Tibial nerve (tissue), 4 donors: ENCODE data around the gene CSF1R. TPM values are rescaled to one million over a fixed set of nuclear protein-coding genes. Genes with fewer than 3 reads are reported as not detected.

Source experiments
- DNase-seq, 2 donors: peaks; one replicate each; pipeline ENCODE4 v3.0.0-alpha.2; 2019; ENCODE audit warnings: low spot score in 2 of 2
- H3K27ac ChIP-seq, 4 donors: fragments of 200-600 bp; sonication (generic) in 3 of 4; one replicate each; pipeline ENCODE4 v1.5.1; 2017 to 2019; ENCODE audit warnings: mild to moderate bottlenecking in 1 of 4
- H3K27me3 ChIP-seq, 2 donors: fragments of 200-600 bp; sonication (generic) in 1 of 2; one replicate each; pipeline versions ENCODE4 v1.5.1 to v1.6.0; 2017 to 2019
- H3K36me3 ChIP-seq, 3 donors: fragments of 200-600 bp; sonication (generic); one replicate each; pipeline ENCODE4 v1.5.1; 2018 to 2019
- H3K4me1 ChIP-seq, 4 donors: fragments of 200-600 bp; sonication (generic) in 3 of 4; one replicate each; pipeline ENCODE4 v1.5.1; 2017 to 2019
- H3K4me3 ChIP-seq, 4 donors: fragments of 200-600 bp; sonication (generic) in 3 of 4; one replicate each; pipeline ENCODE4 v1.5.1; 2017 to 2019; ENCODE audit warnings: mild to moderate bottlenecking in 1 of 4, moderate library complexity in 1 of 4
- H3K9me3 ChIP-seq, 4 donors: fragments of 200-600 bp; sonication (generic) in 3 of 4; one replicate each; pipeline ENCODE4 v1.5.1; 2017 to 2019
- CTCF ChIP-seq, 5 experiments: fragments of 200-600 bp in 3 of 5; fragments of 450-650 bp in 2 of 5; sonication (generic) in 3 of 5; IDR thresholded peaks; one replicate each; pipeline ENCODE4 v1.5.1; 2016 to 2019; ENCODE audit warnings: antibody characterized with exemption in 5 of 5, mild to moderate bottlenecking in 3 of 5, moderate library complexity in 2 of 5
- EP300 ChIP-seq, 2 donors: sonication (generic); formaldehyde crosslinking; IDR thresholded peaks; one replicate each; pipeline ENCODE4 v1.6.1; 2017; ENCODE audit warnings: antibody characterized with exemption in 2 of 2, mild to moderate bottlenecking in 1 of 2
- POLR2A ChIP-seq, 2 donors: fragments of 450-650 bp; IDR thresholded peaks; one replicate each; pipeline ENCODE4 v1.6.1; 2017; ENCODE audit warnings: antibody characterized with exemption in 2 of 2, mild to moderate bottlenecking in 2 of 2, moderate library complexity in 2 of 2
- WGBS, 2 donors: methylation state at CpG; one replicate each; pipeline ENCODE4 v1.1.5; 2018; 5-methylcytosine and 5-hydroxymethylcytosine counted together
- total RNA-seq, 4 donors: library from RNA; depleted of rRNA; stranded (reverse); fragments of >200 nt; gene quantifications; one replicate each; pipeline ENCODE4 v1.1.0, GENCODE V29; 2016

CSF1R gene
- total RNA-seq, 4 donors from 2014 or later: 35.4 to 57.9 (median 45.3) TPM

DNA sequence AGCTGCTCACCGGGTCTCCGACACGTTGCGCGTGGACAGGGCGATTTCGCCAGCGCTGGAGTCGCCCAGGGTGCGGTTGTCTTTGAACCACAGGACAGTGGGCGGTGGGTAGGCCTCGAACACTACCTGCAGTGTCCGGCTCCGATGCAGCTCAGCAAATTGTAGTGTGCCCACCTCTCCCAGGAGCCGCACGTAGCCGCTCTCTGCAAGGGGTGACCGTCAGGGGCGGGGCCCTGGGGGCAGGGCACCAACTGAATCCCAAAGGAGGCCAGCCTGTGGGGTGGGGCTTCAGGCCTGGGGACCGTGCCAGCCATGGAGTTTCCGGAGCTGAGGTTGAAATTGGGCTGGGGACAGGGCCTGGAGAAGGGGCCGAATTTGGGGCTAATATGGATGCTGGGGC lies 46.4 kb upstream of the CSF1R start:
- no peak for DNase-seq
- no peaks in the 10 kb centered on the region for H3K27me3 ChIP-seq
- 70 to 81% methylated on average over 21 to 22 of the region's 22 CpGs for WGBS, 2 donors
- peaks cover 0 to 86% (median 23%) of the 10 kb centered on the region in 4 donors for H3K4me1 ChIP-seq
- no peak for TF ChIP-seq EP300 (IDR thresholded peaks at IDR 0.05)
- no peaks in the 10 kb centered on the region for H3K9me3 ChIP-seq
- H3K4me3 ChIP-seq: no peak overlapping the region
- peak overlapping the region in 3 of 4 donors; percentile 24 to 97 (median 77) for H3K27ac ChIP-seq
- H3K36me3 ChIP-seq: peaks cover 0 to 91% (median 0%) of the 10 kb centered on the region in 3 donors

GRCh38 chr5:150131978-150132694 lies 45.8 kb upstream of the CSF1R start:
- 30 to 59% methylated on average over 9 to 12 of the region's 12 CpGs for WGBS, 2 donors
- peaks cover 0 to 80% (median 17%) of the 10 kb centered on the region in 4 donors for H3K4me1 ChIP-seq

DNA sequence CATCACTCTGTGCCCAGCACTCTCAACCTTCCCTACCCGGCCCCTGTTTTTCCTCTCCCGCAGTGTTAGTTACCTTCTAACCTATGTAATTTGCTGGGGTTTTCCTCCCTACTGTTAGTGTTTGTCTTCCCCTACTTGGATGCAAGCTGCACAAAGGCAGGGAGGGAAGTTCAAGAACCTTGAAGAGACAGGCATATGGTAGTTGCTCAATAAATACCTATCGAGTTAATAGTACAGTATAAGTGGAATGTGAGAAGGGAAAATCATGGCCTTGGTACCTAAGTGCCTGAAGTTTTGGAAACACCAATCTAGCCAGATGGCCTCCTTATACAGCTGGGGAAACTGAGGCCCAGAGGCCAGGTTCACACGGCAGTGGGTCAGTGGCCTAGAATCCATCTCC lies 45.1 kb upstream of the CSF1R start:
- Histone ChIP-seq H3K4me1 (peaks cover 0 to 73% (median 12%) of the 10 kb centered on the region in 4 donors), H3K36me3 (peaks cover 0 to 95% (median 0%) of the 10 kb centered on the region in 3 donors), H3K27me3 (no peaks in the 10 kb centered on the region), H3K4me3 (no peak overlapping the region), H3K27ac (peak overlapping the region in 3 of 4 donors; percentile 32 to 97 (median 77)), H3K9me3 (no peaks in the 10 kb centered on the region)
- no peak for DNase-seq
- WGBS, 2 donors: 83 to 87% methylated on average over 4 of the region's 4 CpGs
- TF ChIP-seq CTCF (IDR thresholded peaks at IDR 0.05) (no peak), EP300 (IDR thresholded peaks at IDR 0.05) (no peak)

More at GRCh38 chr5:150131978-150132694, 45.8 kb upstream of the CSF1R start:
- DNase-seq: peak; percentile 51 to 55
- H3K36me3 ChIP-seq: peaks cover 0 to 95% (median 0%) of the 10 kb centered on the region in 3 donors
- peak in 1 of 2 donors; percentile 33 for TF ChIP-seq EP300 (IDR thresholded peaks at IDR 0.05)
- no peak for TF ChIP-seq CTCF (IDR thresholded peaks at IDR 0.05)
- no peak overlapping the region for H3K4me3 ChIP-seq
- H3K27me3 ChIP-seq: no peaks in the 10 kb centered on the region
- no peaks in the 10 kb centered on the region for H3K9me3 ChIP-seq
- peak overlapping the region; percentile 24 to 97 (median 54) for H3K27ac ChIP-seq

DNA sequence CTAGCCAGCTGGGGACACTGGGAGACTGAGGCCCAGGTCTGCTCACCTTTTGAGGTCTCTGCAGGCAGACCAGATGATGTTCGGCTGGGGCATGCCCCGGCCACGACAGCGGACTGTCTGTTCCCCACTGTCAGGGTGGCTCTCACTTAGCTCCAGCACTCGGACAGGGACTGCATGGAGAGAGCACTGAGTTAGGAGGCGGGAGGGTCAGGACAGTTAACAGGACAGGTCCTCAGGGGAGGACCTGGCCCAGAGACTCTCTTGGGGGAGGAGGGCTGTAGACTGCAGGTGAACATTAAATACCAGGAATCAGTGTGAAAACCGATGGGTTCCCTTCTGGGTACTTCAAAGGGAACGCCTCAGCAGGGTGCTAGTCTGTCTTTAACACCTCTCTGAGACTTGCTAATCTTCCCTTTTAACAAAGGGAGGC lies 44.2 kb upstream of the CSF1R start:
- 61 to 67% methylated on average over 8 of the region's 8 CpGs for WGBS, 2 donors
- Histone ChIP-seq H3K27me3 (no peaks in the 10 kb centered on the region), H3K4me3 (no peak overlapping the region), H3K27ac (peak overlapping the region in 3 of 4 donors; percentile 13 to 97 (median 60)), H3K4me1 (peaks cover 0 to 65% (median 12%) of the 10 kb centered on the region in 4 donors), H3K9me3 (no peaks in the 10 kb centered on the region), H3K36me3 (peaks cover 0 to 96% (median 2%) of the 10 kb centered on the region in 3 donors)
- DNase-seq: no peak
- TF ChIP-seq EP300 (IDR thresholded peaks at IDR 0.05): no peak
- TF ChIP-seq POLR2A (IDR thresholded peaks at IDR 0.05): no peak
- no peak for TF ChIP-seq CTCF (IDR thresholded peaks at IDR 0.05)

DNA sequence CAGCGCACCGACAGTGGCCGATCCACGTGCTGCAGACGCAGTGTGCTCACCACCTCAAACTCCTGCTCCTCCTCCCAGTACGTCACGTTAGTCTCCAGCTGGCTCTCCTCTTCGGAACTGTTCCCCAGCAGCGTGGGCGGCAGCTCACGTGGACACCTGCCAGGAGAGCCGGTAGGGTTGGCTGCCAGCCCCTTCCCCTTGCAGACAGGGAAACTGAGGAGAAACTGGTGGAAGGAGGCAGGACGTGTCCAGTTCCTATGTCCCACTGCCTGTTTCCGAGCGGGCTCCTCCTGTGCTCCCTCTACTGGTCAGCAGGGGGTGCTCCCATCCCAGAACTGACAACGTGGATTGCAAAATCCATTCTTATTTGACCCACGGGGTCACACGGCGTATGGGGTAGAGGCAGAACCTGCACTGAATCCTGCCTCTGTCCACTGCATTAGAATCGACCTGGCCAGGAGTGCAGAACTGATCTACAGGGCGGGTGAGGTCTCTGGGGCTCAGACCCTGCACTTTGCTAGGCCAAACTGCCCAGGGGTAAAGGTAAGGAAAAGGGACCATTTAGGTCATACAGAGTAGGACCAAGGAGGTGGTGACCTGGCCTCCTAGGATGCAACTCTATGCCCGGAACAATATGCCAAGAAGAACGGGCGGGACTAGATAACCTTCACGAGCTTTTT lies 43.6 kb upstream of the CSF1R start:
- H3K27ac ChIP-seq: peak overlapping the region in 3 of 4 donors; percentile 13 to 97 (median 60)
- 26 to 31% methylated on average over 19 to 24 of the region's 25 CpGs for WGBS, 2 donors
- no peak for TF ChIP-seq POLR2A (IDR thresholded peaks at IDR 0.05)
- peak; percentile 90 to 98 (median 96) for TF ChIP-seq CTCF (IDR thresholded peaks at IDR 0.05)
- peak in 1 of 2 donors; percentile 66 for TF ChIP-seq EP300 (IDR thresholded peaks at IDR 0.05)
- peaks cover 0 to 59% (median 12%) of the 10 kb centered on the region in 4 donors for H3K4me1 ChIP-seq
- no peaks in the 10 kb centered on the region for H3K9me3 ChIP-seq
- H3K36me3 ChIP-seq: peaks cover 0 to 96% (median 2%) of the 10 kb centered on the region in 3 donors
- no peaks in the 10 kb centered on the region for H3K27me3 ChIP-seq
- peak; percentile 72 to 85 for DNase-seq
- H3K4me3 ChIP-seq: no peak overlapping the region
